ENCODE results near the gene CPVL.

The CPVL gene

GRCh38 chr7:29043576-29043975 lies 102.8 kb downstream of the CPVL start:
- TF ChIP-seq CTCF (conservative IDR thresholded peaks at IDR 0.05), result no peak
- H3K27ac ChIP-seq, result peak overlapping the region; percentile 46

- TF ChIP-seq CTCF (conservative IDR thresholded peaks at IDR 0.05), result no peak
- peak overlapping the region; percentile 46 for H3K27ac ChIP-seq
Measured at GRCh38 chr7:29042824-29043231, 103.5 kb downstream of the CPVL start.

GRCh38 chr7:29041991-29042390 lies 104.3 kb downstream of the CPVL start:
- no peak overlapping the region for H3K27ac ChIP-seq
- no peak for TF ChIP-seq CTCF (conservative IDR thresholded peaks at IDR 0.05)

- no peak overlapping the region for H3K27ac ChIP-seq
- no peak for TF ChIP-seq CTCF (conservative IDR thresholded peaks at IDR 0.05)
Measured at GRCh38 chr7:29040579-29040925, 105.8 kb downstream of the CPVL start.

- no peak for TF ChIP-seq CTCF (conservative IDR thresholded peaks at IDR 0.05)
- no peak overlapping the region for H3K27ac ChIP-seq
Measured at GRCh38 chr7:29039821-29040578, 106.3 kb downstream of the CPVL start.

- no peak for TF ChIP-seq CTCF (conservative IDR thresholded peaks at IDR 0.05)
- H3K27ac ChIP-seq, result peak overlapping the region; percentile 16; the same call in 1 of the 2 replicates
Measured at GRCh38 chr7:29038463-29038862, 107.9 kb downstream of the CPVL start.

- no peak for TF ChIP-seq CTCF (conservative IDR thresholded peaks at IDR 0.05)
- H3K27ac ChIP-seq, result no peak overlapping the region
Measured at GRCh38 chr7:29035044-29035740, 111.1 kb downstream of the CPVL start.

All from VCaP (cell line).